ENCODE results near the gene DOCK4.
"Not testable (repeated sequence)": the region's sequence is repeated elsewhere in the genome, so short reads cannot be mapped to it uniquely, and the experiment has no call there.

DOCK4 gene

DNA sequence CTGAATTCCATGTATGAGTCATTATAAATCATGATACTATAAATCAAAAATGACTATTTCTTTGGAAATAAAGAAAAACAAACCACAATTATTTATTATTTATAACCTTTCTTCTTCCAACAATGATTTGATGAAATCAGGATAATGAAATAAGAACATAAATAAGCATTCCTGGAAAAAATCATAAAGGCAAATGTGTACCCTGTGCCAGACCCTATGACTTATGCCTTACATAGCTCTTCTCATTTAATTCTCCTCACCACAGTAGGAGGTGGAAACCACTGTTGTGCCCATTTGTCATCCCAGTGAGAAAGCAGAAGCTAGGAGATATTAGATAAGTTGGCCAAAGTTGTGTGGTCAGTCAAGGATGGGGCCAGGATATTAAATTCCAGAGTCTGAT, 255.1 kb downstream of the DOCK4 start:
- no peak for DNase-seq (ENCODE audit: low read depth)

DNA sequence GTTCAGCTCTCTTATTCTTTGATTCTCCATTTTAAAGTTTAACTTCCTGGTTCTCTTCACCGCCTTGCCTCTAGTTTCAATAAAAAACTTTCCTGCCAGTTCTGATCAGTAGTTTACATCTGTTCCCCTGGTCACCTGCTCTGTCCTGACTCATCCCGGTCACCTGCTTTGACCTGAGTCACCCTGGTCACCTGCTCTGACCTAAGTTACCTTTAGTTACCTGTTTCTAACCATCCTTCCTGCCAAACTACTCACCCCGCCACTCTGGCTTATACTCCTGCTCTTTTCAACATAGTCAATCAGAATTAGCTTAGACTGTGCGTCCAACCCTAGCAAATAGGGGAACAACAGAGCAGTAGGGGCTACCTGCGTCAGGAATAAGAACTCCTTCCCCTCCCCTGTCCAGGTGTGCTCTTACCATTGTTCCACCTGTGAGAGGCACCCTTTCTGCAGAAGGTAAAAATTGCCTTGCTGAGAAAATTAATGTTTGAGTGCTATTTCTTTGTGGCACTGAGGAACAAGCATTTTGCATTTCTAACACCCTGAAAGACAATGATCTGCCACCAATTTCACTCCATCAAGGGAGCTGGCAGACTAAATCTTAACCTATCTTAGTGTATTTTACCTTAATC, 263.6 kb downstream of the DOCK4 start:
- DNase-seq (ENCODE audit: low read depth) = no peak

- no peak for DNase-seq (ENCODE audit: low read depth)
These were observed 269.0 kb downstream of the DOCK4 start for GRCh38 chr7:111937163-111937562.

GRCh38 chr7:111933609-111934008, 272.6 kb downstream of the DOCK4 start:
- peak; percentile 90 for DNase-seq (ENCODE audit: low read depth)

GRCh38 chr7:111931958-111932357, 274.2 kb downstream of the DOCK4 start:
- DNase-seq (ENCODE audit: low read depth) = no peak

DNA sequence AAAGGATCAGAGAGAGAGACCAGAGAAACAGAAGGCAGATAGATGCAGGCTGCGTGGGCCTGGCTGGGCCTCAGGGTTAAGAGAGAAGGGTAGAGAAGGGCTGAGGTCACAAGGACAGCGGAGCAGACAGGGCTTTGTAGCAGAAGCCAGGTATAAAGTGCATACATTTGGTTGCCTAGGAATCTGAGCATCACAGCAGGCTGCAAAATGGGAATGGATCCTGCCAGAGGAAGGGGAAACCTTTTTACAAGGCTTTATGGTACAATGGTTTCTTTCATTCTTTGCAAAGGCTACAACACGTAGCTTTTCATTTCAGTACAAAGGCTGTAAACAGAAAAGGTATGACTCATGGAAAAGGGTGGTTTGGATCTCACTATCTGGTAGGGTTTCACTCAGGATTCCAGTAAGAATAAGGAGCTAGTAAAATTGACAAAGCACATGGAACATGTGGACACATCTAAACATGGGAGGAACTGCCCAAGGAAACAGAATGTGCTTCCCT, 275.1 kb downstream of the DOCK4 start:
- DNase-seq (ENCODE audit: low read depth) = no peak

DNA sequence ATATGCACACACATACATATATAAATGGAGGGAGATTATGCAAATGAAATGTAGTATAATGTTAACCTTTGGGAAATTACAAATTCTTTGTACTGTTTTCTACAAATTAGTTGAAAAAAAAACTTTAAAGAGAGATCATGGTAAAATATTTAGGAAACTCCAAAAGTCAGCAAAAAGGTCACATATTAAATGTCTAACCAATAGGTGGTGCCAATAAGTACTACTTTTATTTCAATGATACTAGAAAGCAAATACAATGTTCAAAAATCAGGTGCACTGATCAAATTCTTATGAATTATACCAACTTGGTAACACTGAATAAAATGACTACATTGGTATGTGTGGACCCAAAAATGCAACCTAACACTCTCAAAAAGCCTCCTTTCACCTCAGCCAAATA, 276.9 kb downstream of the DOCK4 start:
- no peak for DNase-seq (ENCODE audit: low read depth)

GRCh38 chr7:111927353-111928019, 278.7 kb downstream of the DOCK4 start:
- no peak for DNase-seq (ENCODE audit: low read depth)

GRCh38 chr7:111920329-111920728, 285.9 kb downstream of the DOCK4 start:
- no peak for DNase-seq (ENCODE audit: low read depth)

GRCh38 chr7:111919631-111920179, 286.5 kb downstream of the DOCK4 start:
- DNase-seq (ENCODE audit: low read depth) = no peak

DNA sequence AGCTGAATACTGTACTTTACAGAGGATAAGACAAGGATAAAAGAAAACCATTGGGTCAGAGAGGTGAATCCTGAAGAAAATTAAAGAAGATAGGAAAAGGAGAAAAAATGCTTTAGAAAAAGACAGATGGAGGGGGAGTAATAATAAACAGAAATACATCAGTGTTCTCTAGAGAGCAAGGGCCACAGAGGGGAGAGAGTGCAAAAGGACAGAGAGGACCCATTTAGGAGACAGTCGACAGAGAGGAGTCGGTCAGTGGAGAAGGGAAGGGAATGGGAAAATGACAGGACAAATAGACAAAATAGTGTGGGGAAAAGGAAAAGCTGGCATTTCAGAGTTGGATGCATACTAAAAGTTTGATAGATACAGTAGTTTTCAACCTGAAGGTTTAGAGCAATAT, 287.0 kb downstream of the DOCK4 start:
- no peak for DNase-seq (ENCODE audit: low read depth)

DNA sequence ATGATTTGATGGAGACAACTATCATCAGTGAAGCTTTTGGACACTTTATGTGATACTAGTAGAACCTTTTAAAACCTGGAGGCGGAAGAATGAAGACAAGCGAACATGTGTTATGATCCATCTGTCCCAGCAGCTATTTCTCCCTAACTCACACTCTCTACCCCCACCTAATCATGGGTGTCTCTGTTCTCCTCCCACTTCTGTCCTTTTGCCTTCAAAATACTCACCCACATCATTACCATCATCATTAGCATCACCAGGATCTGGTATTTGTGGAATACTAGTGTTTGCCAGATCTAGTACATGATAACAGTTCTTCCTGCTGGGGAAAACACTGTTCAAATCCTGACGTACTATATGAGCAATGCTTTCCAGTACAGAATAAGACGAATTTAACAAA, 287.7 kb downstream of the DOCK4 start:
- no peak for DNase-seq (ENCODE audit: low read depth)

GRCh38 chr7:111917404-111917803, 288.8 kb downstream of the DOCK4 start:
- not testable (repeated sequence) for DNase-seq (ENCODE audit: low read depth)

DNA sequence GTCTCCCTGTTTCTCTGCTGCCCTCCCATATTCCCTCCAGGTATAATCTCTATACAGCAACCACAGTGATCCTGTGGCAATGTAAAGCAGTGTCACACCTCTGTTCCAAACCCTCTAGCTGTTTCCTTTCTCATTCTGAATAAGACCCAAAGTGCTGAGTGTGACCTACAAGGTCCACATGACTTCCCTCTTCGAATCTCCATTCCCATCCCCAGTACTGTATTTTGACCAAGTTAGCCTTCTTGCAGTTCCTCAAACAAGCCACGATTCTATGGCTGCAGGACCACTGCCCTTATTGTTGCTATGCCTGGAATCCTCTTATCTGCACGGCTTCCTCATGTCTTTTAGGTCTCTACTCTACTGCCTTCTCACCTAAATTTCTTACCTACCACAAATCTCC, 291.9 kb downstream of the DOCK4 start:
- no peak for DNase-seq (ENCODE audit: low read depth)

DNA sequence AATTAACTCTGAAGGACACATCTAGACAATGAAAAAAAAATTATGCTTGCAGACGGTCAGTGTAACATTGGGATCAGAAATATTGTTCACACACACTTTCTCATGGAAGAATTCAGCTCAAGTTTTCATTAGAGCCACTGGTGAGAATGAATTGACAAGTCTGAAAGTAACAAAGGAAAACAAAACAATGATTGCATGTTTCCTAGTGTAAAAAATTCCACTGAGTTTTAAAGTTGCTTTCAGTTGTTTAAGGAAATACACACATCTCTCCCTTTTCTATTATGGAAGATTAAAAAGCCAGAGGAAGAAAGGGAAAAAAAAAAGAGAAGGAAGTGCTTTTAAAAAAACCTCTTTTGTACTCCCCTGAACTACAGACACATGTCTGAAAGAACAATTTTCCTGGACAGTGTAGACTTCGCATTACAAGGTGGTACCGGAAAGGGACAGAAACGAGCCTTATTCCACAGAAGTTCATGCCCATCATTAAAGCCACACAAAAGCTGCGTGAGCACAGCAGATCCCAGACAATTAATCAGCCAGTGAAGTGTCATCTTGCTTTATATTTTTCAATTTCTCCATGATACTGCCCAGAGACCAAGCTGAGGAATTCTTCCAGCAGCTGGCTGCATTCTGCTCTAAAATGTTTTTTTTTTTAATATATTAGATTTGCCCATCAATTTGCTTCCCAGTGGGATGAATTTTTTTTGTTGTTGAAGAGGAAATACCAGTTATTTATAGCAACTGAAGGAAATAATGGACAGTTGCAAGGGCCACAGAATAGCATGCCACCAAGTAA, 294.8 kb downstream of the DOCK4 start:
- DNase-seq (ENCODE audit: low read depth) = no peak

DNA sequence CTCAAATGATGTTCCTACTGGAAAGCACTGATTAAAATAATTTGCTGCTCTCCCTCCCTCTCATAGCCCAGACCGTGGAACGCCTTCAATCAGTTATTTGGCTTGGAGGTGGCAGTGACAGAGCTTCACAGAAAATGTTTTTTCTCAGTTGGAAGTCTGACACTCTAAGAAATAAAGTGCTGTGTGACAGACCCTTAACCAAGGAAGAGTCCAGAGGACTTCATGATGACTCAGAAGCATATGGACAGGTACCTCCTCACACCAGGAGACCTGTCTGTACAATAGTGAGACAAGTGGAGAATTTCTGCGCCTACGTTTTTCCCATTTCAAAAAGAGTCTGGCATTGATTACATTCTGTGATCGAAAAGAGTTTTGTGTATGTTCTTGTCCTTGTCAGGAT, 295.5 kb downstream of the DOCK4 start:
- no peak for DNase-seq (ENCODE audit: low read depth)

- DNase-seq (ENCODE audit: low read depth) = not testable (repeated sequence)
These were observed 297.5 kb downstream of the DOCK4 start for GRCh38 chr7:111908673-111909072.

GRCh38 chr7:111903797-111904196, 302.4 kb downstream of the DOCK4 start:
- DNase-seq (ENCODE audit: low read depth) = no peak

- no peak for DNase-seq (ENCODE audit: low read depth)
These were observed 303.2 kb downstream of the DOCK4 start for GRCh38 chr7:111903016-111903415.

DNA sequence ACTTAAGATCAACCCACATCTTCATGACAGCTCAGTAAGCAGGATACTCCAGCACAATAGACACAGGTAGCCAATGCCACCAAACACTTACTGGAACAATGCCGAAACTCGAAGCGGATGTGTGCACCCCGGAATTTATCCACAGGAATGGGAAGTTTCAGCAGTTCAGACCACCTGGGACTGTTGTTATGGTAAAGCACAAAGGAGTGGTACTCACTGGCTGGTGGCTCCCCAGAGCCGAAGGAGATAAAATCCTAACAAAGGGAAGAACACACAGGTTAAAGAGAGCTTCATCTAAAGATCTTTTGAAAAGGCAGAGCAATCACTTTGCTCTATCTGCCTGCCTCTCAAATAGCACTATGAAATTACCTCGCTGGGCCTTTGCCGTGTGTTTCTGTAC, 305.9 kb downstream of the DOCK4 start:
- no peak for DNase-seq (ENCODE audit: low read depth)

GRCh38 chr7:111895049-111895448, 311.1 kb downstream of the DOCK4 start:
- DNase-seq (ENCODE audit: low read depth) = no peak

DNA sequence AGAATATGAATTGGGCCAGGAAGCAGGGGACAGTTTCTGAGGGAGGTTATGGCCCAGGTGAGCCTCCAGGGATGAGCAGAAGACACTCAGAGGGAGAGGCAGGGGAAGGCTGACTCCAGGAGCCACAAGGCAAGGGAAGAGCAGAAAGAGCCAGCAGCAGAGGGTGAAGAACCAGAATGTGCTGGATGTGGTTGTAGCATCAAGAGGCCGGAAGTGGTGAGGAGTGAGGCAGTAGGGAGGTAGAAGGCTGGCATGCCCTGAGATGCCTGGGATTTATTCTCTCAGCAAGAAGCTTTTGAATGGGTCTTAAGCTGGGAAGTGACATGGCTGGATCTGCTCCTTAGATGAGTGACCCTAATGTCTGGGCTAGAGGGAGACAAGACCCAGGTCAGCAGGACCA, 311.7 kb downstream of the DOCK4 start:
- no peak for DNase-seq (ENCODE audit: low read depth)

DNA sequence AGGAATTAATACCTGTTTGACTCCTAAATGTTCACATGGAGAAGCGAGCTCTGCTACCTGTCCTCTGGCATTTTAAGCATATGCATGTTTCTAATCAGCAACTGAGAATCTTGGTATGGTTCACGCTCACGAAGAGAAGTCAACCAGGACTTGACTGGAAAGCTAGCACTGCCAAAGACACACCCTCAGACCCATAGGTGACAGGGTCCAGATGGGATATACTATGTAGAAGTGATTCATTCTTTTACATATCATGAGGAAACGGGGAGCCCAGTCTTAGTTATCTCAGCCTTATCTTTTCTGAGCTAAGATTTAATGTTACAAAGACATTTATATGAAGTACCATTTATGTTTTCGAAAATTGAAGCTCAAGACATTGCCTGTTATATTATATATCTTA, 313.0 kb downstream of the DOCK4 start:
- DNase-seq (ENCODE audit: low read depth) = no peak
